SU-DHL-6 (cell line): ENCODE data around the gene GRID1.

Source experiments
- CTCF ChIP-seq: fragments of 200-600 bp; sonication (generic); IDR thresholded peaks from one replicate; pipeline ENCODE4 v1.5.1; 2017; ENCODE audit warnings: antibody characterized with exemption, mild to moderate bottlenecking, low read length, moderate library complexity; ENCODE audit not compliant: insufficient read depth, poor library complexity, severe bottlenecking
- EZH2phosphoT487 ChIP-seq: fragments of 200-600 bp; sonication (generic), shearing (Covaris generic); conservative IDR thresholded peaks from 2 replicates; pipeline ENCODE4 v1.6.1; 2018; ENCODE audit warnings: mild to moderate bottlenecking, antibody characterized with exemption, low read length, moderate library complexity, mixed read lengths

DNA sequence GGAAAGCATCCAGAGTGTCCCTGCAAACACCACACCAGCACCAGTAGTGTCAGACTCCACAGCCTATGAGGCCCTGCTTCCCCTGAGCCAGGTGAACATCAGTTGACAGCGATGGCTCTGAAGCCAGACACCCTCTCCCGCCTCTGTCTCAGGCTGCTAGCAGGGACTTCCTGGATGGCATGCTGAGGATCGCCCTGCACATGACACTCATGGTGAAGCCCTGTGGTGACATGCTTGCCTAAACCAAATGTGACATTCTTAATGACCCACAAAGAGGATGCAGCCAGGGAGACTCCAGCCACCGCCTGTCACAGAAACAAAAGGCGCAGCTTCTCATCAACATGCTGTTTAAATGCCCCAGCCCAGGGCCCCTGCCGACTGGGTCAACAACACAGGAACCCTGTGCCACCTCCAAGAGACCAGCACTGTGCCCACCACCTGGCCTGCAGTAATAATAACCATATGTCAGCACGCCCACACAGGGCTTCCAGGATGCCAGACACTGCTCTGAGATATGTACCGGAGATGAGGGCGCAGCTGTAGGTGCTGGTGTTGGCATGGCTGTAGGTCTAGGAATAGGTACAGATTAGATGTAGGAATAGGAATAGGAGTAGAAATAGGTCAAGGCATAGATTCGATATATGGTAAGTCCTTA is 81.3 kb downstream of the GRID1 start:
- no peak for TF ChIP-seq EZH2phosphoT487
- no peak for TF ChIP-seq CTCF
